Stimulated activated CD4-positive, alpha-beta T cell treated with anti-CD3 and anti-CD28 coated beads, Interleukin-1b, Interleukin-23, amount 100 ng/mL, for 1 hour (primary cell): Measurements from ENCODE around the gene L3MBTL3.
"Not testable (repeated sequence)": the region's sequence is repeated elsewhere in the genome, so short reads cannot be mapped to it uniquely, and the experiment has no call there.

ENCODE experiments used
- DNase-seq, 2 donors: peaks; one replicate each; pipeline ENCODE4 v3.0.0-alpha.2; 2020; ENCODE audit warnings: low read depth in 2 of 2

Gene L3MBTL3

GRCh38 chr6:130138116-130138908 lies 119.9 kb downstream of the L3MBTL3 start:
- no peak for DNase-seq

GRCh38 chr6:130138909-130139242 lies 120.5 kb downstream of the L3MBTL3 start:
- DNase-seq, result no peak

- DNase-seq, result no peak
Measured at GRCh38 chr6:130140084-130140483, 121.7 kb downstream of the L3MBTL3 start.

- no peak for DNase-seq
Measured at GRCh38 chr6:130143709-130144108, 125.3 kb downstream of the L3MBTL3 start.

GRCh38 chr6:130147111-130147510 lies 128.7 kb downstream of the L3MBTL3 start:
- DNase-seq, result no peak

GRCh38 chr6:130148181-130148580 lies 129.8 kb downstream of the L3MBTL3 start:
- DNase-seq, result no peak

GRCh38 chr6:130149016-130149415 lies 130.6 kb downstream of the L3MBTL3 start:
- DNase-seq, result not testable (repeated sequence)

- DNase-seq, result no peak
Measured at GRCh38 chr6:130150906-130151305, 132.5 kb downstream of the L3MBTL3 start.

GRCh38 chr6:130152908-130153510 lies 134.6 kb downstream of the L3MBTL3 start:
- DNase-seq, result no peak

- no peak for DNase-seq
Measured at GRCh38 chr6:130156908-130157307, 138.5 kb downstream of the L3MBTL3 start.

GRCh38 chr6:130158056-130158455 lies 139.7 kb downstream of the L3MBTL3 start:
- DNase-seq, result no peak

- no peak for DNase-seq
Measured at GRCh38 chr6:130158548-130158947, 140.2 kb downstream of the L3MBTL3 start.

GRCh38 chr6:130159956-130160355 lies 141.6 kb downstream of the L3MBTL3 start:
- DNase-seq, result no peak

- no peak for DNase-seq
Measured at GRCh38 chr6:130161683-130162404, 143.5 kb downstream of the L3MBTL3 start.

- no peak for DNase-seq
Measured at GRCh38 chr6:130162421-130162820, 144.0 kb downstream of the L3MBTL3 start.

GRCh38 chr6:130163266-130163665 lies 144.9 kb downstream of the L3MBTL3 start:
- no peak for DNase-seq

GRCh38 chr6:130164251-130164650 lies 145.9 kb downstream of the L3MBTL3 start:
- no peak for DNase-seq

GRCh38 chr6:130167655-130168054 lies 149.3 kb downstream of the L3MBTL3 start:
- DNase-seq, result no peak

- not testable (repeated sequence) for DNase-seq
Measured at GRCh38 chr6:130170160-130170559, 151.8 kb downstream of the L3MBTL3 start.

- not testable (repeated sequence) for DNase-seq
Measured at GRCh38 chr6:130173377-130174004, 155.1 kb downstream of the L3MBTL3 start.

GRCh38 chr6:130176378-130176777 lies 158.0 kb downstream of the L3MBTL3 start:
- DNase-seq, result no peak

GRCh38 chr6:130178692-130179091 lies 160.3 kb downstream of the L3MBTL3 start:
- no peak for DNase-seq
